ENCODE data around the gene EDN3.
"Not testable (repeated sequence)": the region's sequence is repeated elsewhere in the genome, so short reads cannot be mapped to it uniquely, and the experiment has no call there.

EDN3 gene

GRCh38 chr20:59355242-59355641 lies 54.8 kb downstream of the EDN3 start:
- Histone ChIP-seq H3K36me3 (replicated peaks; ENCODE audit: low read depth, low read length) (no peaks in the 10 kb centered on the region), H3K4me1 (ENCODE audit: low read length) (no peaks in the 10 kb centered on the region), H3K4me2 (ENCODE audit: low read length) (no peak overlapping the region), H2AFZ (ENCODE audit: low read depth, low read length) (no peak overlapping the region), H3K27me3 (ENCODE audit: low read depth, low read length) (peaks cover 20% of the 10 kb centered on the region), H3K79me2 (ENCODE audit: low read length) (no peaks in the 10 kb centered on the region), H4K20me1 (ENCODE audit: insufficient read depth, low read length) (no peaks in the 10 kb centered on the region), H3K9ac (ENCODE audit: low read length) (no peak overlapping the region), H3K9me3 (ENCODE audit: insufficient read depth, low read length) (no peaks in the 10 kb centered on the region), H3K27ac (ENCODE audit: low read length) (no peak overlapping the region), H3K4me3 (ENCODE audit: low read length) (no peak overlapping the region)
- TF ChIP-seq EZH2phosphoT487 (IDR thresholded peaks at IDR 0.05; ENCODE audit: low read depth) (no peak), CTCF (IDR thresholded peaks at IDR 0.05; ENCODE audit: low read depth, low read length) (no peak)

GRCh38 chr20:59356662-59357165 lies 56.3 kb downstream of the EDN3 start:
- no peak overlapping the region for H3K4me3 ChIP-seq (ENCODE audit: low read length)
- H3K36me3 ChIP-seq (replicated peaks; ENCODE audit: low read depth, low read length): no peaks in the 10 kb centered on the region
- H3K4me1 ChIP-seq (ENCODE audit: low read length): no peaks in the 10 kb centered on the region
- no peak overlapping the region for H3K9ac ChIP-seq (ENCODE audit: low read length)
- H3K27me3 ChIP-seq (ENCODE audit: low read depth, low read length): peaks cover 28% of the 10 kb centered on the region
- no peak overlapping the region for H2AFZ ChIP-seq (ENCODE audit: low read depth, low read length)
- no peak overlapping the region for H3K27ac ChIP-seq (ENCODE audit: low read length)
- no peak overlapping the region for H3K4me2 ChIP-seq (ENCODE audit: low read length)
- no peaks in the 10 kb centered on the region for H4K20me1 ChIP-seq (ENCODE audit: insufficient read depth, low read length)
- H3K9me3 ChIP-seq (ENCODE audit: insufficient read depth, low read length): no peaks in the 10 kb centered on the region
- TF ChIP-seq EZH2phosphoT487 (IDR thresholded peaks at IDR 0.05; ENCODE audit: low read depth) (no peak), CTCF (IDR thresholded peaks at IDR 0.05; ENCODE audit: low read depth, low read length) (no peak)
- H3K79me2 ChIP-seq (ENCODE audit: low read length): no peaks in the 10 kb centered on the region

GRCh38 chr20:59358793-59359192 lies 58.4 kb downstream of the EDN3 start:
- H3K79me2 ChIP-seq (ENCODE audit: low read length); H3K9ac ChIP-seq (ENCODE audit: low read length); H3K4me1 ChIP-seq (ENCODE audit: low read length); H4K20me1 ChIP-seq (ENCODE audit: insufficient read depth, low read length); H3K9me3 ChIP-seq (ENCODE audit: insufficient read depth, low read length); H3K4me2 ChIP-seq (ENCODE audit: low read length); H2AFZ ChIP-seq (ENCODE audit: low read depth, low read length); H3K4me3 ChIP-seq (ENCODE audit: low read length); H3K27ac ChIP-seq (ENCODE audit: low read length); H3K36me3 ChIP-seq (replicated peaks; ENCODE audit: low read depth, low read length): not testable (repeated sequence)
- H3K27me3 ChIP-seq (ENCODE audit: low read depth, low read length): peaks cover 32% of the 10 kb centered on the region

DNA sequence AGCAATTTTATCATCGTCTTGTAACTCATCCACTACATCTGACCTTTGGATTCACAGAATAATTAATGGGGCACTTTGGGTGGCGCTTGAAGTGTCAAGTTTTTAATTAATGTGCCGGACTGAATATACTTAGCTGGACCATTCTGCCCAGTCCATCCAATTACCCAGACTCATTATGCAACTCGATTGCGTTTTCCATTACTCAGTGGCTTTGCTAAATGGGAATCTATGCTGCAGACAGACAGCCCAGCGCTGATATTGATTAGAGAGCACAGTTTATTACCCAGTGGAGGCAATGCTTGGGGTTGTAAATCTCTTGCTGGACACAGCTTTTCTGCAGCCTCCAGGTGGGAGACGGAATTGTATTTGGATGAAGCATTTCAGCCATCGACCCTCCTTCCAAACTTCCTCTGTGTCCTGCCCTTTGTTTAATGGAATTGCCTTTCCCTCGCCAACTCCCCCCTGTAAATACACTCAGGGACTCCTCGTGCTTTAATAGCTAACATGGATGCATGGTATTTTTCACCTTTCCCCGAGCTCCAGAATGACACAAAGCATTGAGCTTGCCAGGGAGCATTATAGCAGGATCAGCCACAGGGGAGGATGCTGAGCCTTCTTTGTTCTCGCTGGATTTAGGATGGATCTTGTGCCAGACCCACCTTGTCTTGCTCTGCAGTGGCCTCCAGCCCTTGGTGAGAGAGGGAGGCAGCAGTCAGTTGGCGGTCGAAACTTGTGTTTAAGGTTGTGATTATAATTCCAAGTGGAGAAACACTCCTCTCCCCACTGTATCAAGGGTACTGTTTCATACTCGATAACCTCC lies 59.7 kb downstream of the EDN3 start:
- Histone ChIP-seq H3K27me3 (ENCODE audit: low read depth, low read length) (peaks cover 35% of the 10 kb centered on the region), H3K79me2 (ENCODE audit: low read length) (no peaks in the 10 kb centered on the region), H2AFZ (ENCODE audit: low read depth, low read length) (no peak overlapping the region), H3K27ac (ENCODE audit: low read length) (no peak overlapping the region), H3K9me3 (ENCODE audit: insufficient read depth, low read length) (no peaks in the 10 kb centered on the region), H3K4me3 (ENCODE audit: low read length) (no peak overlapping the region), H3K4me1 (ENCODE audit: low read length) (no peaks in the 10 kb centered on the region), H3K9ac (ENCODE audit: low read length) (no peak overlapping the region), H3K4me2 (ENCODE audit: low read length) (no peak overlapping the region), H3K36me3 (replicated peaks; ENCODE audit: low read depth, low read length) (no peaks in the 10 kb centered on the region), H4K20me1 (ENCODE audit: insufficient read depth, low read length) (no peaks in the 10 kb centered on the region)
- TF ChIP-seq CTCF (IDR thresholded peaks at IDR 0.05; ENCODE audit: low read depth, low read length): no peak
- no peak for TF ChIP-seq EZH2phosphoT487 (IDR thresholded peaks at IDR 0.05; ENCODE audit: low read depth)

All from OCI-LY3 (cell line).